HepG2 (cell line): ENCODE results near the gene PRKCI.

Experiments
- CHD2 ChIP-seq: IDR thresholded peaks from 2 replicates; pipeline ENCODE4 v1.6.1; 2011; ENCODE audit warnings: low read depth, low read length, improper control_type of control experiment
- KDM4B ChIP-seq: sonication (generic); formaldehyde crosslinking; IDR thresholded peaks from 2 replicates; pipeline ENCODE4 v1.4.0; 2020; ENCODE audit warnings: missing genetic modification reagents
- MBNL3 ChIP-seq: fragments of 250-450 bp; sonication (Bioruptor Pico); conservative IDR thresholded peaks from 2 replicates; pipeline ENCODE4 v1.8.0; 2022; ENCODE audit warnings: mild to moderate bottlenecking, inconsistent platforms
- POLR2AphosphoS2 ChIP-seq: IDR thresholded peaks from 2 replicates; pipeline ENCODE4 v1.6.1; 2011; ENCODE audit warnings: low read depth, low read length, improper control_type of control experiment
- ZNF251 ChIP-seq: sonication (generic); formaldehyde crosslinking; IDR thresholded peaks from 2 replicates; pipeline ENCODE4 v1.9.0; 2021; ENCODE audit warnings: mild to moderate bottlenecking, missing genetic modification reagents
- TF ChIP-seq, protein P1 (sequence below): sonication (generic); formaldehyde crosslinking; IDR thresholded peaks from 2 replicates; pipeline ENCODE4 v1.5.0; 2020; ENCODE audit warnings: mild to moderate bottlenecking, missing genetic modification reagents, borderline replicate concordance
- TF ChIP-seq, protein P2 (sequence below): sonication (generic); formaldehyde crosslinking; IDR thresholded peaks from 2 replicates; pipeline ENCODE4 v1.5.0; 2020; ENCODE audit warnings: mild to moderate bottlenecking, missing genetic modification reagents, moderate library complexity

DNA sequence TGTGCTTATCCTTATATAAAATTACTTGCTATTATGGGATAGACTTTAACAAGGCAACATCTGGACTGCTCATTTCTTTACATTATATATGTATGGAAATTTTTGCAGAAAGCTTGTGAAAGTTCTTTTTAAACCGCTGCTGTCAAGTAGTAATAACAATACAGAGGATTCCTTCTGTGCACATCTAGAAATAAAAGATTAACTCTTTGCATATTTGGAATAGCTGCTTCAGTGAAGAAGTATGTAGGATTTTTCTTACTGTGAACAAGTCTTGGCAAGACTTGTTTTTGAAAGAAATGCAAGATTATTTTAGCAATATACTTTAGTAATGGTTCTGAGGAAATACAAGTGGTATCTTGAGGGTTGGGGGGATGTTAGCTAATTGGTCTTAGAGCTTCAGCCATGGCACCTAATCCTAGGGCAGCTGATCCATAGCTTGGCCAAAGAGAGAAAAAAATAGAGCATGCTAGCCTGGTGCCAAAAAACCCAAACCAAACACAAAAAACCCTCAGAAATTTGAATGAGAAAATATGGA lies 4.3 kb downstream of the PRKCI start:
- no peak for TF ChIP-seq POLR2AphosphoS2
- TF ChIP-seq CHD2: no peak
- TF ChIP-seq, protein P1, sequence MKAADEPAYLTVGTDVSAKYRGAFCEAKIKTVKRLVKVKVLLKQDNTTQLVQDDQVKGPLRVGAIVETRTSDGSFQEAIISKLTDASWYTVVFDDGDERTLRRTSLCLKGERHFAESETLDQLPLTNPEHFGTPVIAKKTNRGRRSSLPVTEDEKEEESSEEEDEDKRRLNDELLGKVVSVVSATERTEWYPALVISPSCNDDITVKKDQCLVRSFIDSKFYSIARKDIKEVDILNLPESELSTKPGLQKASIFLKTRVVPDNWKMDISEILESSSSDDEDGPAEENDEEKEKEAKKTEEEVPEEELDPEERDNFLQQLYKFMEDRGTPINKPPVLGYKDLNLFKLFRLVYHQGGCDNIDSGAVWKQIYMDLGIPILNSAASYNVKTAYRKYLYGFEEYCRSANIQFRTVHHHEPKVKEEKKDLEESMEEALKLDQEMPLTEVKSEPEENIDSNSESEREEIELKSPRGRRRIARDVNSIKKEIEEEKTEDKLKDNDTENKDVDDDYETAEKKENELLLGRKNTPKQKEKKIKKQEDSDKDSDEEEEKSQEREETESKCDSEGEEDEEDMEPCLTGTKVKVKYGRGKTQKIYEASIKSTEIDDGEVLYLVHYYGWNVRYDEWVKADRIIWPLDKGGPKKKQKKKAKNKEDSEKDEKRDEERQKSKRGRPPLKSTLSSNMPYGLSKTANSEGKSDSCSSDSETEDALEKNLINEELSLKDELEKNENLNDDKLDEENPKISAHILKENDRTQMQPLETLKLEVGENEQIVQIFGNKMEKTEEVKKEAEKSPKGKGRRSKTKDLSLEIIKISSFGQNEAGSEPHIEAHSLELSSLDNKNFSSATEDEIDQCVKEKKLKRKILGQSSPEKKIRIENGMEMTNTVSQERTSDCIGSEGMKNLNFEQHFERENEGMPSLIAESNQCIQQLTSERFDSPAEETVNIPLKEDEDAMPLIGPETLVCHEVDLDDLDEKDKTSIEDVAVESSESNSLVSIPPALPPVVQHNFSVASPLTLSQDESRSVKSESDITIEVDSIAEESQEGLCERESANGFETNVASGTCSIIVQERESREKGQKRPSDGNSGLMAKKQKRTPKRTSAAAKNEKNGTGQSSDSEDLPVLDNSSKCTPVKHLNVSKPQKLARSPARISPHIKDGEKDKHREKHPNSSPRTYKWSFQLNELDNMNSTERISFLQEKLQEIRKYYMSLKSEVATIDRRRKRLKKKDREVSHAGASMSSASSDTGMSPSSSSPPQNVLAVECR (CRISPR knock-in tag): no peak
- TF ChIP-seq MBNL3 (CRISPR knock-in tag): no peak
- TF ChIP-seq, protein P2, sequence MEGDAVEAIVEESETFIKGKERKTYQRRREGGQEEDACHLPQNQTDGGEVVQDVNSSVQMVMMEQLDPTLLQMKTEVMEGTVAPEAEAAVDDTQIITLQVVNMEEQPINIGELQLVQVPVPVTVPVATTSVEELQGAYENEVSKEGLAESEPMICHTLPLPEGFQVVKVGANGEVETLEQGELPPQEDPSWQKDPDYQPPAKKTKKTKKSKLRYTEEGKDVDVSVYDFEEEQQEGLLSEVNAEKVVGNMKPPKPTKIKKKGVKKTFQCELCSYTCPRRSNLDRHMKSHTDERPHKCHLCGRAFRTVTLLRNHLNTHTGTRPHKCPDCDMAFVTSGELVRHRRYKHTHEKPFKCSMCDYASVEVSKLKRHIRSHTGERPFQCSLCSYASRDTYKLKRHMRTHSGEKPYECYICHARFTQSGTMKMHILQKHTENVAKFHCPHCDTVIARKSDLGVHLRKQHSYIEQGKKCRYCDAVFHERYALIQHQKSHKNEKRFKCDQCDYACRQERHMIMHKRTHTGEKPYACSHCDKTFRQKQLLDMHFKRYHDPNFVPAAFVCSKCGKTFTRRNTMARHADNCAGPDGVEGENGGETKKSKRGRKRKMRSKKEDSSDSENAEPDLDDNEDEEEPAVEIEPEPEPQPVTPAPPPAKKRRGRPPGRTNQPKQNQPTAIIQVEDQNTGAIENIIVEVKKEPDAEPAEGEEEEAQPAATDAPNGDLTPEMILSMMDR: no peak
- TF ChIP-seq KDM4B (CRISPR knock-in tag): no peak
- no peak for TF ChIP-seq ZNF251 (CRISPR knock-in tag)
